Gastroesophageal sphincter (tissue), 4 donors: ENCODE measurements around the gene NDFIP2. TPM values are rescaled to one million over a fixed set of nuclear protein-coding genes. Genes with fewer than 3 reads are reported as not detected.

ENCODE experiments used
- ATAC-seq: fragments of 150-250 bp; one replicate; pipeline ENCODE4 v1.9.1; 2016; ENCODE audit warnings: mild to moderate bottlenecking, moderate library complexity
- H3K27ac ChIP-seq, 4 donors: fragments of 200-600 bp; sonication (generic) in 3 of 4; 1 replicate in 3 of 4; 2 replicates in 1 of 4; pipeline ENCODE4 v1.5.1; 2016 to 2019
- H3K27me3 ChIP-seq: fragments of 200-600 bp; sonication (generic); one replicate; pipeline ENCODE4 v1.5.1; 2019
- H3K36me3 ChIP-seq, 2 donors: fragments of 200-600 bp; sonication (generic); one replicate each; pipeline ENCODE4 v1.5.1; 2019; ENCODE audit warnings: control low read depth in 1 of 2
- H3K4me1 ChIP-seq, 3 donors: fragments of 200-600 bp; sonication (generic); 1 replicate in 2 of 3; 2 replicates in 1 of 3; pipeline ENCODE4 v1.5.1; 2016 to 2019; ENCODE audit warnings: control low read depth in 2 of 3
- H3K4me3 ChIP-seq, 2 donors: fragments of 200-600 bp; sonication (generic); one replicate each; pipeline ENCODE4 v1.5.1; 2019; ENCODE audit warnings: mild to moderate bottlenecking in 1 of 2, moderate library complexity in 1 of 2
- H3K9me3 ChIP-seq, 3 donors: fragments of 200-600 bp; sonication (generic); one replicate each; pipeline ENCODE4 v1.5.1; 2017 to 2019; ENCODE audit warnings: control low read depth in 2 of 3
- CTCF ChIP-seq, 4 experiments: fragments of 200-600 bp in 2 of 4; fragments of 450-650 bp in 2 of 4; sonication (generic) in 1 of 4; IDR thresholded peaks; one replicate each; pipeline ENCODE4 v1.5.1; 2017 to 2019; ENCODE audit warnings: antibody characterized with exemption in 4 of 4, mild to moderate bottlenecking in 2 of 4, moderate library complexity in 2 of 4
- EP300 ChIP-seq: sonication (generic); formaldehyde crosslinking; IDR thresholded peaks from one replicate; pipeline ENCODE4 v1.6.1; 2017; ENCODE audit warnings: antibody characterized with exemption, mild to moderate bottlenecking
- POLR2A ChIP-seq, 2 donors: fragments of 450-650 bp; IDR thresholded peaks; one replicate each; pipeline ENCODE4 v1.6.1; 2017; ENCODE audit warnings: antibody characterized with exemption in 2 of 2, mild to moderate bottlenecking in 2 of 2, moderate library complexity in 1 of 2
- POLR2AphosphoS5 ChIP-seq: sonication (generic); formaldehyde crosslinking; IDR thresholded peaks from one replicate; pipeline ENCODE4 v1.6.1; 2017; ENCODE audit warnings: antibody characterized with exemption
- WGBS, 2 donors: methylation state at CpG; one replicate each; pipeline ENCODE4 v1.1.5; 2018; ENCODE audit warnings: low coverage in 1 of 2; 5-methylcytosine and 5-hydroxymethylcytosine counted together
- total RNA-seq, 4 donors: library from RNA; depleted of rRNA; stranded (reverse); fragments of >200 nt; gene quantifications; one replicate each; pipeline ENCODE4 v1.1.0, GENCODE V29; 2016

The NDFIP2 gene
- total RNA-seq, 4 donors from 2014 or later = 6.9 to 21.6 (median 10.7) TPM

GRCh38 chr13:79477968-79478367 lies 3.0 kb upstream of the NDFIP2 start:
- Histone ChIP-seq H3K4me3 (no peak overlapping the region), H3K36me3 (no peaks in the 10 kb centered on the region), H3K27me3 (peaks cover 4% of the 10 kb centered on the region), H3K9me3 (peaks cover 0 to 8% (median 0%) of the 10 kb centered on the region in 3 donors), H3K4me1 (peaks cover 0 to 21% (median 3%) of the 10 kb centered on the region in 3 donors), H3K27ac (no peak overlapping the region)
- no peak for ATAC-seq
- TF ChIP-seq POLR2A (IDR thresholded peaks at IDR 0.05) = no peak
- no peak for TF ChIP-seq POLR2AphosphoS5
- TF ChIP-seq EP300 = no peak
- TF ChIP-seq CTCF (IDR thresholded peaks at IDR 0.05) = no peak
- WGBS, 2 donors = 57 to 70% methylated on average over 2 to 3 of the region's 3 CpGs

- Histone ChIP-seq H3K36me3 (no peaks in the 10 kb centered on the region), H3K4me3 (no peak overlapping the region), H3K27ac (no peak overlapping the region), H3K9me3 (peaks cover 0 to 3% (median 0%) of the 10 kb centered on the region in 3 donors), H3K27me3 (peaks cover 4% of the 10 kb centered on the region), H3K4me1 (peaks cover 0 to 25% (median 3%) of the 10 kb centered on the region in 3 donors)
- ATAC-seq = no peak
- TF ChIP-seq CTCF (IDR thresholded peaks at IDR 0.05) (no peak), EP300 (no peak), POLR2A (IDR thresholded peaks at IDR 0.05) (no peak), POLR2AphosphoS5 (no peak)
- WGBS, 2 donors = 74 to 77% methylated on average over 4 to 5 of the region's 5 CpGs
Measured at GRCh38 chr13:79479882-79480281, 1.1 kb upstream of the NDFIP2 start.

GRCh38 chr13:79481685-79482052 lies 714 bp downstream of the NDFIP2 start:
- Histone ChIP-seq H3K4me3 (peak overlapping the region; percentile 84 to 96), H3K36me3 (no peaks in the 10 kb centered on the region), H3K27me3 (peaks cover under 1% of the 10 kb centered on the region), H3K4me1 (peaks cover 0 to 25% (median 3%) of the 10 kb centered on the region in 3 donors), H3K9me3 (no peaks in the 10 kb centered on the region), H3K27ac (peak overlapping the region; percentile 12 to 78 (median 76))
- peak; percentile 37 for ATAC-seq
- TF ChIP-seq POLR2A (IDR thresholded peaks at IDR 0.05) = no peak
- TF ChIP-seq CTCF (IDR thresholded peaks at IDR 0.05) = no peak
- no peak for TF ChIP-seq POLR2AphosphoS5
- TF ChIP-seq EP300 = no peak
- 0 to 3% methylated on average over 6 to 12 of the region's 12 CpGs for WGBS, 2 donors

GRCh38 chr13:79482281-79482970 lies 1.5 kb downstream of the NDFIP2 start:
- Histone ChIP-seq H3K9me3 (no peaks in the 10 kb centered on the region), H3K4me3 (peak overlapping the region in 1 of 2 donors; percentile 84), H3K27me3 (no peaks in the 10 kb centered on the region), H3K27ac (no peak overlapping the region), H3K4me1 (peaks cover 0 to 25% (median 3%) of the 10 kb centered on the region in 3 donors), H3K36me3 (no peaks in the 10 kb centered on the region)
- WGBS, 2 donors = 70 to 81% methylated on average over 3 of the region's 3 CpGs
- ATAC-seq = no peak
- TF ChIP-seq POLR2AphosphoS5 = no peak
- TF ChIP-seq CTCF (IDR thresholded peaks at IDR 0.05) = no peak
- no peak for TF ChIP-seq POLR2A (IDR thresholded peaks at IDR 0.05)
- TF ChIP-seq EP300 = no peak
